LNCAP (cell line): ENCODE measurements around the gene FGF6.

Experiments
- CTCF ChIP-seq: fragments of 450-650 bp; IDR thresholded peaks from 2 replicates; pipeline ENCODE4 v1.5.1; 2017; ENCODE audit warnings: mild to moderate bottlenecking

Gene FGF6

GRCh38 chr12:4434706-4435425 lies 10.7 kb downstream of the FGF6 start:
- no peak for TF ChIP-seq CTCF

- TF ChIP-seq CTCF: no peak
Measured at GRCh38 chr12:4434301-4434700, 11.3 kb downstream of the FGF6 start.

- TF ChIP-seq CTCF: no peak
Measured at GRCh38 chr12:4433745-4434058, 11.9 kb downstream of the FGF6 start.

GRCh38 chr12:4432878-4433744 lies 12.5 kb downstream of the FGF6 start:
- TF ChIP-seq CTCF: no peak

- no peak for TF ChIP-seq CTCF
Measured at GRCh38 chr12:4431866-4432265, 13.7 kb downstream of the FGF6 start.

- no peak for TF ChIP-seq CTCF
Measured at GRCh38 chr12:4431436-4431835, 14.2 kb downstream of the FGF6 start.

GRCh38 chr12:4424422-4424821 lies 21.2 kb downstream of the FGF6 start:
- TF ChIP-seq CTCF: no peak
